GM23338 (cell line): ENCODE measurements around the gene RAB11A. TPM values are rescaled to one million over a fixed set of nuclear protein-coding genes. Genes with fewer than 3 reads are reported as not detected.
A peak's percentile ranks its signal among the peaks of the same experiment; 100 is the strongest.
"Not testable (repeated sequence)": the region's sequence is repeated elsewhere in the genome, so short reads cannot be mapped to it uniquely, and the experiment has no call there.

Experiments used
- ATAC-seq: fragments of 200-7000 bp; cut with Tn5 transposase; 3 replicates; pipeline ENCODE4 v1.9.1; 2020
- DNase-seq: peaks from one replicate; pipeline ENCODE4 v3.0.0-alpha.2; 2015; ENCODE audit warnings: low spot score
- H2AFZ ChIP-seq: fragments of 200-600 bp; sonication (generic); 2 replicates; pipeline ENCODE4 v1.8.0; 2016; ENCODE audit warnings: antibody characterized with exemption, mild to moderate bottlenecking, moderate library complexity
- H3F3A ChIP-seq: fragments of 200-600 bp; sonication (generic); replicated peaks from 2 replicates; pipeline ENCODE4 v1.8.0; 2017; ENCODE audit warnings: antibody characterized with exemption, mixed run types, low read depth
- H3K27ac ChIP-seq: fragments of 200-600 bp; sonication (generic); 2 replicates; pipeline ENCODE4 v1.6.1; 2016; ENCODE audit warnings: low read depth
- H3K27me3 ChIP-seq: fragments of 200-600 bp; sonication (generic); 2 replicates; pipeline ENCODE4 v1.8.0; 2016; ENCODE audit warnings: mild to moderate bottlenecking, mixed run types, moderate library complexity; ENCODE audit not compliant: insufficient read depth
- H3K36me3 ChIP-seq: fragments of 200-600 bp; sonication (generic); 2 replicates; pipeline ENCODE4 v1.8.0; 2016; ENCODE audit warnings: mild to moderate bottlenecking; ENCODE audit not compliant: insufficient read depth
- H3K4me1 ChIP-seq: fragments of 200-600 bp; sonication (generic); 2 replicates; pipeline ENCODE4 v1.8.0; 2016; ENCODE audit warnings: mild to moderate bottlenecking, moderate library complexity; ENCODE audit not compliant: insufficient read depth
- H3K4me2 ChIP-seq: fragments of 200-600 bp; sonication (generic); 2 replicates; pipeline ENCODE4 v1.7.1; 2017; ENCODE audit warnings: mixed run types
- H3K4me3 ChIP-seq: fragments of 200-600 bp; sonication (generic); 2 replicates; pipeline ENCODE4 v1.6.1; 2016; ENCODE audit warnings: mixed run types
- H3K79me2 ChIP-seq: fragments of 200-600 bp; sonication (generic); replicated peaks from 2 replicates; pipeline ENCODE4 v1.8.0; 2017; ENCODE audit warnings: mild to moderate bottlenecking; ENCODE audit not compliant: insufficient read depth
- H3K9me2 ChIP-seq: fragments of 200-600 bp; sonication (generic); 2 replicates; pipeline ENCODE4 v1.8.0; 2017; ENCODE audit not compliant: insufficient read depth
- H4K20me1 ChIP-seq: fragments of 200-600 bp; sonication (generic); replicated peaks from 2 replicates; pipeline ENCODE4 v1.8.0; 2017; ENCODE audit warnings: mild to moderate bottlenecking; ENCODE audit not compliant: insufficient read depth
- H3K27ac Mint-ChIP-seq: 2 replicates; pipeline ENCODE4 v1.8.0; 2020; ENCODE audit warnings: inconsistent platforms, mild to moderate bottlenecking, moderate library complexity, mixed read lengths
- H3K27me3 Mint-ChIP-seq: 3 replicates; pipeline ENCODE4 v1.8.0; 2022; ENCODE audit warnings: low read depth, mild to moderate bottlenecking, moderate library complexity, mixed read lengths, inconsistent platforms; ENCODE audit not compliant: insufficient read depth, poor library complexity
- H3K36me3 Mint-ChIP-seq: 3 replicates; pipeline ENCODE4 v1.8.0; 2021; ENCODE audit warnings: low read depth, mild to moderate bottlenecking, inconsistent platforms, moderate library complexity, mixed read lengths
- H3K4me1 Mint-ChIP-seq: 3 replicates; pipeline ENCODE4 v1.8.0; 2020; ENCODE audit warnings: mild to moderate bottlenecking, inconsistent platforms, mixed read lengths
- H3K4me3 Mint-ChIP-seq: 3 replicates; pipeline ENCODE4 v1.8.0; 2021; ENCODE audit warnings: moderate library complexity, mild to moderate bottlenecking, inconsistent platforms, mixed read lengths
- H3K9me3 Mint-ChIP-seq: 3 replicates; pipeline ENCODE4 v1.8.0; 2020; ENCODE audit warnings: moderate library complexity, mild to moderate bottlenecking, inconsistent platforms, mixed read lengths
- CREB1 ChIP-seq: fragments of 250-450 bp; sonication (Bioruptor Pico); IDR thresholded peaks from 2 replicates; pipeline ENCODE4 v1.5.0; 2020; ENCODE audit warnings: low read depth, mild to moderate bottlenecking, moderate library complexity
- EZH2 ChIP-seq: fragments of 200-600 bp; sonication (generic); IDR thresholded peaks from one replicate; pipeline ENCODE4 v1.8.0; 2017; ENCODE audit warnings: antibody characterized with exemption, mild to moderate bottlenecking, low read depth; ENCODE audit not compliant: unreplicated experiment
- JUNB ChIP-seq: IDR thresholded peaks from one replicate; pipeline ENCODE4 v1.6.1; 2016; ENCODE audit warnings: antibody characterized with exemption; ENCODE audit not compliant: unreplicated experiment
- STAT1 ChIP-seq: IDR thresholded peaks from one replicate; pipeline ENCODE4 v1.6.1; 2016; ENCODE audit warnings: antibody characterized with exemption; ENCODE audit not compliant: unreplicated experiment
- polyA plus RNA-seq: library from polyadenylated mRNA; unstranded; fragments of >200 nt; fragmentation: Nextera tagmentation; extraction: Ambion mirVana; gene quantifications from 2 replicates; pipeline ENCODE4 v1.2.1, GENCODE V29; 2016
- total RNA-seq: library from RNA; depleted of rRNA; stranded (reverse); fragments of >200 nt; shearing (Covaris generic); gene quantifications from 2 replicates; pipeline ENCODE4 v1.2.3, GENCODE V29; 2014
- TF ChIP-seq, protein P1 (sequence below): fragments of 250-450 bp; sonication (Bioruptor Pico); IDR thresholded peaks from 2 replicates; pipeline ENCODE4 v1.5.0; 2020; ENCODE audit warnings: mild to moderate bottlenecking, moderate library complexity

RAB11A gene
- total and polyA plus RNA-seq, 2 experiments from 2014 or later, result 251 to 369 TPM

DNA sequence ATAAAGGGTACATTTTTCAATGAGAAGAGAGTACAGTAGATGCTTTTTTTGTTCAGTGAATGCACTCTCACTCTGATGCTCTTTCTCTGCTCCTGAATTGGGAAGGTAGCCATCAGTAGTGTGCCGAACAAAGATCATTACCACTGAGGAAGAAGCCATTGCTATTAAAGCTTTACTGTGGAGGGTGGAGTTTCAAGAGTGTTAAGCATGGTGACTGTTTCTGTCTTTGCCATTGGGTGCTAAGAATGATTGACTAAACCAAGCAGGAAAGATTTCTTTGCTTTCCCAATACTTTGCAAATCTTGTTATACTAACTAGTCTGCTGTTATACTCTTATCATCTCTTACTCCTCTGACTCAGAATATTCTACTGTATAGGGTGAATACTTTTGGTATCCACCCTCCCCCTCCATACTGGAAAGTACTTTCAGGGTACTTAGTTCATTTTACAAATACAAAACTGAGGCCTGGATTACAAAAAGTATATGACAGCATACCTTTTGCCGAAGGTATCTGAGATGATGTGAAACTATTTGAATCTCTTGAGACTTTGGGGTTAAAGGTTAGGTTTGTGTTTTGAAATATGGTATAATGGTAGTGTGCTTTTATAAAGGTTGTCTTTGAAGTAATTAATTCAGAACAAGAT lies 1.7 kb downstream of the RAB11A start:
- peaks cover 13% of the 10 kb centered on the region for H3K27me3 Mint-ChIP-seq
- peaks cover 9% of the 10 kb centered on the region; the same call in 2 of the 3 replicates for H3K4me1 Mint-ChIP-seq
- Histone ChIP-seq H3K4me2 (peak overlapping the region; percentile 94), H3K27ac (peak overlapping the region; percentile 92; the same call in 1 of the 2 replicates), H3K27me3 (no peaks in the 10 kb centered on the region), H3K79me2 (peaks cover 63% of the 10 kb centered on the region), H3F3A (no peaks in the 10 kb centered on the region), H2AFZ (no peak overlapping the region), H3K4me1 (peaks cover 7% of the 10 kb centered on the region), H3K36me3 (no peaks in the 10 kb centered on the region; the same call in 1 of the 2 replicates), H3K9me2 (no peaks in the 10 kb centered on the region), H3K4me3 (peak overlapping the region; percentile 92), H4K20me1 (peaks cover 16% of the 10 kb centered on the region)
- peaks cover 12% of the 10 kb centered on the region; the same call in 2 of the 3 replicates for H3K36me3 Mint-ChIP-seq
- H3K27ac Mint-ChIP-seq, result peak overlapping the region; percentile 99
- peak overlapping the region; percentile 99 for H3K4me3 Mint-ChIP-seq
- TF ChIP-seq STAT1 (no peak), EZH2 (no peak), CREB1 (no peak)
- ATAC-seq (no peak), DNase-seq (peak; percentile 31)
- H3K9me3 Mint-ChIP-seq, result peaks cover 5% of the 10 kb centered on the region; the same call in 2 of the 3 replicates

DNA sequence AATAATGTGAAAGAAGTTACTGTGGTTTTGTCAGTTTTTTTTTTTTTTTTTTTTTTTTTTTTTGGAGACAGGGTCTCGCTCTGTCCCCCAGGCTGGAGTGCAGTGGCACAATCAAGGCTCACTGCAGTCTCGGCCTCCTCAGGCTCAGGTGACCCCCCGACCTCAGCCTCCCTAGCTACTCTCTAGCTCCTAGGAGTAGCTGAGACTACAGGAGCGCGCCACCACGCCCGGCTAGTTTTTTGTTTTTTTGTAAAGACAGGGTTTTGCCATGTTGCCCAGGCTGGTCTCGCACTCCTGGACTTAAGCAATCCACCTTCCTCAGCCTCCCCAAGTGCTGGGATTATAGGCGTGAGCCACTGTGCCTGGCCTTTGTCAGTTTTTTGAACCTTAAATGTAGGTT lies 2.6 kb downstream of the RAB11A start:
- H3K4me3 Mint-ChIP-seq, result not testable (repeated sequence)
- peaks cover 72% of the 10 kb centered on the region for H3K79me2 ChIP-seq

DNA sequence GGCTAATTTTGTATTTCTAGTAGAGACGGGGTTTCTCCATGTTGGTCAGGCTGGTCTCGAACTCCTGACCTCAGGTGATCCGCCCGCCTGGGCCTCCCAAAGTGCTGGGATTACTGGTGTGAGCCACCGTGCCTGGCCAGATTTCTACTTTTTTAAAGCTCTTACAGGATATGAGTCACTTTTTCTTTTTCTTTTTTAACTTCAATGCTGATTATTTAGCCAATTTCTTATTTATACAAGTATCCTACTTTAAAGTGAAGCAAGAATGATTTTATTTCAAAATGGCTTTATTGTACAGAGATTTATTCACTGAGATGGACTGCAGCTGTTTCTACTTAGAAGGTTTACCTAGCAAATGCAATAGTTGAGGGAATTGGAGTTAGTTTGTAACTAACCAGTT lies 3.3 kb downstream of the RAB11A start:
- DNase-seq, H2AFZ ChIP-seq, H3K9me3 Mint-ChIP-seq, H3K4me3 Mint-ChIP-seq, H3K27ac ChIP-seq, H3K4me1 Mint-ChIP-seq, ATAC-seq, H3K27me3 ChIP-seq, H3K4me3 ChIP-seq, H3K9me2 ChIP-seq, H3K4me2 ChIP-seq, H3F3A ChIP-seq, H3K27ac Mint-ChIP-seq, H3K4me1 ChIP-seq: not testable (repeated sequence)
- Mint-ChIP-seq H3K27me3 (peaks cover 13% of the 10 kb centered on the region), H3K36me3 (peaks cover 17% of the 10 kb centered on the region)
- H3K79me2 ChIP-seq, result peaks cover 79% of the 10 kb centered on the region
- H4K20me1 ChIP-seq, result peaks cover 30% of the 10 kb centered on the region
- peaks cover 11% of the 10 kb centered on the region for H3K36me3 ChIP-seq

More for the DNA sequence above, 2.6 kb downstream of the RAB11A start:
- H3F3A ChIP-seq, H3K9me3 Mint-ChIP-seq, H3K27ac ChIP-seq, H2AFZ ChIP-seq, H3K4me1 ChIP-seq, H3K27ac Mint-ChIP-seq, H3K4me1 Mint-ChIP-seq, H3K4me3 ChIP-seq, H3K9me2 ChIP-seq, H3K36me3 ChIP-seq, ATAC-seq, H3K27me3 ChIP-seq, DNase-seq: not testable (repeated sequence)
- H3K27me3 Mint-ChIP-seq, result peaks cover 13% of the 10 kb centered on the region
- peak overlapping the region; percentile 94 for H3K4me2 ChIP-seq
- peaks cover 12% of the 10 kb centered on the region; the same call in 2 of the 3 replicates for H3K36me3 Mint-ChIP-seq
- peaks cover 23% of the 10 kb centered on the region for H4K20me1 ChIP-seq

DNA sequence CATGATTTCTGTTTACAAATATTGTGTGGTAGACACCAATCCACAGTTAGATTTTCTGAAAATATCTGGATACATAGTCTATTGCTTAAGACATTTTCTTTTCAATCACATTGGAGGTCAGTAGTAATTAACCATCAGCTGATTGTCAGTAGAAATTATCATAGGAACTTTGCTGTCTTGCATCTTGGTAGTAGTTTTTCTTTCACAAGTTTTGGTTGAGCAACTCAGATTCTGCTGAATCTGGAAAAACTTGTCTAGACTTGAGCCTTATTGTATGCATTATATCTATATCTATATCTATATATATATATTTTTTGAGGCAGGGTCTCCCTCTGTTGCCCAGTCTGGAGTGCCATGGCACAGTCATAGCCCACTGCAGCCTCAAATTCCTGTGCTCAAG lies 4.0 kb downstream of the RAB11A start:
- Mint-ChIP-seq H3K4me3 (no peak overlapping the region), H3K4me1 (peaks cover 9% of the 10 kb centered on the region; the same call in 2 of the 3 replicates), H3K27ac (no peak overlapping the region), H3K36me3 (peaks cover 23% of the 10 kb centered on the region), H3K9me3 (peaks cover 5% of the 10 kb centered on the region; the same call in 2 of the 3 replicates), H3K27me3 (peaks cover 13% of the 10 kb centered on the region)
- no peak overlapping the region for H3K4me3 ChIP-seq
- H3K9me2 ChIP-seq, result no peaks in the 10 kb centered on the region
- peaks cover 33% of the 10 kb centered on the region for H4K20me1 ChIP-seq
- H3K36me3 ChIP-seq, result peaks cover 16% of the 10 kb centered on the region
- H3K27me3 ChIP-seq, result no peaks in the 10 kb centered on the region
- no peaks in the 10 kb centered on the region for H3F3A ChIP-seq
- peaks cover 7% of the 10 kb centered on the region for H3K4me1 ChIP-seq
- no peak overlapping the region for H3K27ac ChIP-seq
- H3K79me2 ChIP-seq, result peaks cover 82% of the 10 kb centered on the region
- no peak overlapping the region for H3K4me2 ChIP-seq
- DNase-seq (no peak), ATAC-seq (no peak)
- H2AFZ ChIP-seq, result no peak overlapping the region
- no peak for TF ChIP-seq JUNB
- TF ChIP-seq, protein P1, sequence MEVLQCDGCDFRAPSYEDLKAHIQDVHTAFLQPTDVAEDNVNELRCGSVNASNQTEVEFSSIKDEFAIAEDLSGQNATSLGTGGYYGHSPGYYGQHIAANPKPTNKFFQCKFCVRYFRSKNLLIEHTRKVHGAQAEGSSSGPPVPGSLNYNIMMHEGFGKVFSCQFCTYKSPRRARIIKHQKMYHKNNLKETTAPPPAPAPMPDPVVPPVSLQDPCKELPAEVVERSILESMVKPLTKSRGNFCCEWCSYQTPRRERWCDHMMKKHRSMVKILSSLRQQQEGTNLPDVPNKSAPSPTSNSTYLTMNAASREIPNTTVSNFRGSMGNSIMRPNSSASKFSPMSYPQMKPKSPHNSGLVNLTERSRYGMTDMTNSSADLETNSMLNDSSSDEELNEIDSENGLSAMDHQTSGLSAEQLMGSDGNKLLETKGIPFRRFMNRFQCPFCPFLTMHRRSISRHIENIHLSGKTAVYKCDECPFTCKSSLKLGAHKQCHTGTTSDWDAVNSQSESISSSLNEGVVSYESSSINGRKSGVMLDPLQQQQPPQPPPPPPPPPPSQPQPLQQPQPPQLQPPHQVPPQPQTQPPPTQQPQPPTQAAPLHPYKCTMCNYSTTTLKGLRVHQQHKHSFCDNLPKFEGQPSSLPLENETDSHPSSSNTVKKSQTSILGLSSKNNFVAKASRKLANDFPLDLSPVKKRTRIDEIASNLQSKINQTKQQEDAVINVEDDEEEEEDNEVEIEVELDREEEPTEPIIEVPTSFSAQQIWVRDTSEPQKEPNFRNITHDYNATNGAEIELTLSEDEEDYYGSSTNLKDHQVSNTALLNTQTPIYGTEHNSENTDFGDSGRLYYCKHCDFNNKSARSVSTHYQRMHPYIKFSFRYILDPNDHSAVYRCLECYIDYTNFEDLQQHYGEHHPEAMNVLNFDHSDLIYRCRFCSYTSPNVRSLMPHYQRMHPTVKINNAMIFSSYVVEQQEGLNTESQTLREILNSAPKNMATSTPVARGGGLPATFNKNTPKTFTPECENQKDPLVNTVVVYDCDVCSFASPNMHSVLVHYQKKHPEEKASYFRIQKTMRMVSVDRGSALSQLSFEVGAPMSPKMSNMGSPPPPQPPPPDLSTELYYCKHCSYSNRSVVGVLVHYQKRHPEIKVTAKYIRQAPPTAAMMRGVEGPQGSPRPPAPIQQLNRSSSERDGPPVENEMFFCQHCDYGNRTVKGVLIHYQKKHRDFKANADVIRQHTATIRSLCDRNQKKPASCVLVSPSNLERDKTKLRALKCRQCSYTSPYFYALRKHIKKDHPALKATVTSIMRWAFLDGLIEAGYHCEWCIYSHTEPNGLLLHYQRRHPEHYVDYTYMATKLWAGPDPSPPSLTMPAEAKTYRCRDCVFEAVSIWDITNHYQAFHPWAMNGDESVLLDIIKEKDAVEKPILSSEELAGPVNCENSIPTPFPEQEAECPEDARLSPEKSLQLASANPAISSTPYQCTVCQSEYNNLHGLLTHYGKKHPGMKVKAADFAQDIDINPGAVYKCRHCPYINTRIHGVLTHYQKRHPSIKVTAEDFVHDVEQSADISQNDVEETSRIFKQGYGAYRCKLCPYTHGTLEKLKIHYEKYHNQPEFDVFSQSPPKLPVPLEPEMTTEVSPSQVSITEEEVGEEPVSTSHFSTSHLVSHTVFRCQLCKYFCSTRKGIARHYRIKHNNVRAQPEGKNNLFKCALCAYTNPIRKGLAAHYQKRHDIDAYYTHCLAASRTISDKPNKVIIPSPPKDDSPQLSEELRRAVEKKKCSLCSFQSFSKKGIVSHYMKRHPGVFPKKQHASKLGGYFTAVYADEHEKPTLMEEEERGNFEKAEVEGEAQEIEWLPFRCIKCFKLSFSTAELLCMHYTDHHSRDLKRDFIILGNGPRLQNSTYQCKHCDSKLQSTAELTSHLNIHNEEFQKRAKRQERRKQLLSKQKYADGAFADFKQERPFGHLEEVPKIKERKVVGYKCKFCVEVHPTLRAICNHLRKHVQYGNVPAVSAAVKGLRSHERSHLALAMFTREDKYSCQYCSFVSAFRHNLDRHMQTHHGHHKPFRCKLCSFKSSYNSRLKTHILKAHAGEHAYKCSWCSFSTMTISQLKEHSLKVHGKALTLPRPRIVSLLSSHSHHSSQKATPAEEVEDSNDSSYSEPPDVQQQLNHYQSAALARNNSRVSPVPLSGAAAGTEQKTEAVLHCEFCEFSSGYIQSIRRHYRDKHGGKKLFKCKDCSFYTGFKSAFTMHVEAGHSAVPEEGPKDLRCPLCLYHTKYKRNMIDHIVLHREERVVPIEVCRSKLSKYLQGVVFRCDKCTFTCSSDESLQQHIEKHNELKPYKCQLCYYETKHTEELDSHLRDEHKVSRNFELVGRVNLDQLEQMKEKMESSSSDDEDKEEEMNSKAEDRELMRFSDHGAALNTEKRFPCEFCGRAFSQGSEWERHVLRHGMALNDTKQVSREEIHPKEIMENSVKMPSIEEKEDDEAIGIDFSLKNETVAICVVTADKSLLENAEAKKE (CRISPR knock-in tag), result no peak
